ENCODE results near the gene BCL7C.

The BCL7C gene

DNA sequence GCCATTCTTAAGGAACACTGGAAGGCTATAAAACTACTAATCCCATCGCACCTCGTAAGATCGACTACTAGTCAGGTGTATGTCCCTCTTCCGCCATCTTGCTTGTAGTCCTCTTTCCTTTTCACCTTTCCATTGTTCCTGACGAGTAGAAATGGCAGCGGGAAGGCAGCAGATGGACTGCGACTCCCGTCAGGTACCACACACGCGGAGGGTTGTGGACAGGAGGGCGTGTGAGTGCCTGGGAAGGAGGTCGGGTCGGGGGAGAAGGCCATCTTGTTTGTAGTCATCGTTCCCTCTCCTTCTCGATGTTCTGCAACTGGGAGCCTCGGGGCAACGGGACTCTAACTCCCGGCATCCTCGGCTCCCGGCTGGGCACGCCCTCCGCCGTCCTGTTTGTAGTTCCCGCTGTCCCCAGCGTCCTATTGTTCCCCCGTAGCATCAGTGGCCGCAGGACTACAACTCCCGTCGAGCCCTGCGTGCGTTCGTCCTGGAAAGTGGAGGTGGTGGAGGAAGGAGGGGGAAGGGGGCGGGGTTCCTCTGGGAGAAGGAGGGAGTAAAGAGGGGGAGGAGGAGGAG is 29.2 kb upstream of the BCL7C start:
- peak; percentile 94 to 95 for DNase-seq (ENCODE audit: low read depth in 2 of 2)

- peak; percentile 100 for DNase-seq (ENCODE audit: low read depth in 2 of 2)
Observed at GRCh38 chr16:30922420-30922959, 28.6 kb upstream of the BCL7C start.

DNA sequence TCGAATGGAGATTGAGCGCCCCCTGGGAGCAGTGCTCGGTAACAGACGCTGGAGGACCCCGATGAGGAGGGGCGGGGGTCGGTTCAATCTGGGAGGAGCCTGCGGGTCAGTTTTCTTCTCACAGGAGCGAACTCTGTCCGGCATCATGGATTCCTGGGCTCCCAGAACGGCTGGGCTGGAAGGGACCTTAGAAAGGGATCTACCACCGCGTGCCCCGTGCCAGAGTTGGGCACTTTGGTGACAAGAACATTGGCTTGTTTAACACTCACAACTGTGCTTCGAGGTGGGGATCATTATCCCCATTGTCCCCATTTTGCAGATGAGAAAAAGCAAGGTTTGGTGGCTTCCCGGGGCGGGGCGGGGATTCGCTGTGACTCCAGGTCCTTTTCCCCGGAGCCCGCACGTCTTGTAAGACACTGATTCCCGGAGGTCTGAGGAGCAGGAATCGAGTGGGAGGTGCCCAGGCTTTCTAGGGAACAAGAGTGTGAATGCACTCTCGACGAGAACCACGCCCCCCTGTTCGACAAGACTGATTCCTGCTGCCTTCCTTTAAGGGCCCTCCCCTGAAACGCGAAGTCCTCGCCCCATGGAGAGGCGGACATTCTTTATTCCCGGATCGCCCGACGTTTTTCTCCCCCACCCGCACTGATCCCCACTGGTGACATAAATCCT is 28.0 kb upstream of the BCL7C start:
- DNase-seq (ENCODE audit: low read depth in 2 of 2) = peak; percentile 79 to 82

DNA sequence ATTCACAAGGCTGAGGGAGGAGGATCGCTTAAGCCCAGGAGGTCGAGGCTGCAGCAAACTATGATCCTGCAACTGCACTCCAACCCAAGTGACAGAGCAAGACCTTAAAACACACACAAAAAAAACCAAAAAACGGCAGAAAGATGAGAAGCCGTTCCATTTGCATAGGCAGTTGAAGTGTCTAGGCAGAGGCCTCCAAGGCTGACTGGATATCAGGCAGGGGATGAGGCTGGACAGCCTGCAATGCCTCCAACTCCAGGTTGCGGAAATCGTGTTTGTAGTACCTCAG is 27.5 kb upstream of the BCL7C start:
- DNase-seq (ENCODE audit: low read depth in 2 of 2) = no peak

DNA sequence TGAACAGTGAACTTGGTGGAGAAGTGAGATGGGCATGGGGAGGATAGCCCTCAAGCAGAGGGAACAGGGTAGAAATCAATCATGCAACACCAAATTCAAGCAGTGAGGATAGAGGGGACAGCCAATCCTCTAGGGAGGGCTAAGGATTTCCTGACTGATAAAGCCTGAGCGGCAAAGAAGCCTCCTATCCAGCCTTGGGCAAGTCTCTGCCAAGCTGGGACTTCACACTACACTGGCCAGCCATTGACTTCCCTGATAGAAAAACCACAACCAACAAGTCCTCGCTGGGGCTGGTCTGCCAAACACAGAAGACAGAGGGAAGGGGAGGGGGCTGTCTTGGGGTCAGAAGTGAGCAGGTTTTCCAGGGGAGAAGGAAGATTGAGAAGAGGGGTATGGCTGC is 27.0 kb upstream of the BCL7C start:
- no peak for DNase-seq (ENCODE audit: low read depth in 2 of 2)

GRCh38 chr16:30918614-30919013 is 24.7 kb upstream of the BCL7C start:
- DNase-seq (ENCODE audit: low read depth in 2 of 2) = no peak

DNA sequence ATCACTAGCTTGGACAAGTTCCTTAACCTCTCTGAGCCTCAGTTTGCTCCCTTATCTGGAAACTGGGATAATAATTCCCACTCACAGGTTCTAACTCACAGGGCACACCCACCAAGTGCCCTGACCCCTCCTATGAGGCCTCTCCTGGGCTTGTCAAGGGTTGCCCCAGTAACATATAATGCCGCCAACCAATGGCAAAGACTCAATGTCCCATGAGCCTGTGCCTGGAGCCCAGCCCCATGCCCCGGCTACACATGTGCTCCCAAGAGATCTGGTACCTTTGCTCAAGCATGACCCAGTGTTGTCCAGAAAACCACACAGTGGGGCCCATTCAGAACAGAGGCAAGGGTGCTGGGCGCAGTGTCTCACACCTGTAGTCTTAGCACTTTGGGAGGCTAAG is 21.0 kb upstream of the BCL7C start:
- no peak for DNase-seq (ENCODE audit: low read depth in 2 of 2)

DNA sequence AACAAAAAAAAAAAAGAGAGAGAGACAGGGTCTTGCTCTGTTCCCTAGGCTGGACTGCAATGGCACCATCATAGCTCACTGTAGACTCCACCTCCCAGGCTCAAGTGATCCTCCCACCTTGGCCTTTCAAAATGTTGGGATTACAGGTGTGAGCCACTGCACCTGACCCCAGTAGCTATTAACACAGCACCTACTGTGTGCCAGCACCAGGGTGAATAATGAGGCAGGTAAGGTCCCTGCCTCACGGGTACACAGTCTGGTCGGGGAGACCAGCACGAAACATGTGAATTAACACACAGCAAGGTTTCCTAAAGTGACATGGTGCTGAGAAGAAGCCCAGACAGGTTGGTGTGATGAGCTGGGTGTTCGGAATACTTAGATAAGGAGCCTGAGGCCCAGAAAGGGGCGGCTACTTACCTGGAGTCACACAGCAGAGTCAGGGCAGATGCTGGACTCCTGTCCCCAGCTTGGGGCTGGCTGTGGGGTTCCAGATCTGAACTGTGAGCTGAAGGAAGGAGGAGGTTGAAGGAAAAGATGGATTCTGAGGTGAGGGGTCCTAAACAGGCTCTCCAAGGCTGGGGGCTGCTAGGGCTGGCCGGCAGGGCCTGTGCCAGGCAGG is 19.0 kb upstream of the BCL7C start:
- no peak for DNase-seq (ENCODE audit: low read depth in 2 of 2)

DNA sequence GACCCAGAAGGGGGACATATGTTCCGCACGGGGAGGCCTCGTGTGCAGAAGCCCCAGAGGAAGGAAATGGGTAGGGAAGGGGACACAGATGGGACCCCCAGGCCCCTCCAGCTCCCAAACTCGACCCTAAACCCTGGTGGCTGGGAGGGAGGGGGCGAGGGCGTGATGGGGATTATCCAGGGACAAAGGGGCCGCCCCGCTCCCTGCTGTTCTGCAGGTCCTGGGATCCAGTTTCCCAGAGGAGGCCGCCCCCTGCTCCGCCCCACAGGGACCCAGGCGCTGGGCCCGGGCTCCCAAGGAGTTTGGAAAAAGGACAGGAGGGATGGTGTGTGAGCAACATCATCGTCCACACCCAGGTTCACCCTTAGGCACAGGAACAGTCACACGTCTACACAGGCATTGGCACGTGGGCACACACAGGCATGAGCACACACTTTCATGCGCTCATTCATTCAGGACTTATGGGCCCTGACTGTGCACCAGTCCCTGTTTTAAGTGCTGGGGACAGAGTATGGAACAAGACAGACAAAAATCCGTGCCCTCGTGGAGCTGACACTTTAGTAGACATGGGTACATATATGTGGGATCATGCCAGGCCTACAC is 16.7 kb upstream of the BCL7C start:
- DNase-seq (ENCODE audit: low read depth in 2 of 2) = no peak

DNA sequence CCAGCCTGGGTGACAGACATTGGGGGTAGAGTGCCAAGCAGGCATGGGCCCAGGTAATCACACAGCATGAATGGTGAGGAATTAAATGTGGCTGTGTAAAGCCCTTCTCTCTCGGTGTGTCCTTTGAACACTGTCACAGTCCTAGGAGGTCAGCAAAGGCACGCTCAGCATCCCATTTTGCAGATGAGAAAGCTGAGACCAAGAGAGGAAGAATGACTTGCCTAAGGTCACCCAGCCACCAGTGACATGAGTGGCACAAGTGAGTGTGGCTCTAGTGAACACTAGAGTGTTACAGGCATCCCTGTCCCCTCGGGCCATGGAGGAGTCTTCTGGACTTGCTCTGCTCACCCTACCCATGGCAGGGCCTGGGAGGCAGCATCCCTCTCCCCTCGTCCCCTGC is 13.2 kb upstream of the BCL7C start:
- DNase-seq (ENCODE audit: low read depth in 2 of 2) = no peak

GRCh38 chr16:30904114-30904780 is 10.4 kb upstream of the BCL7C start:
- no peak for DNase-seq (ENCODE audit: low read depth in 2 of 2)

- DNase-seq (ENCODE audit: low read depth in 2 of 2) = no peak
Observed at GRCh38 chr16:30903596-30903995, 9.7 kb upstream of the BCL7C start.

- DNase-seq (ENCODE audit: low read depth in 2 of 2) = no peak
Observed at GRCh38 chr16:30903002-30903401, 9.1 kb upstream of the BCL7C start.

DNA sequence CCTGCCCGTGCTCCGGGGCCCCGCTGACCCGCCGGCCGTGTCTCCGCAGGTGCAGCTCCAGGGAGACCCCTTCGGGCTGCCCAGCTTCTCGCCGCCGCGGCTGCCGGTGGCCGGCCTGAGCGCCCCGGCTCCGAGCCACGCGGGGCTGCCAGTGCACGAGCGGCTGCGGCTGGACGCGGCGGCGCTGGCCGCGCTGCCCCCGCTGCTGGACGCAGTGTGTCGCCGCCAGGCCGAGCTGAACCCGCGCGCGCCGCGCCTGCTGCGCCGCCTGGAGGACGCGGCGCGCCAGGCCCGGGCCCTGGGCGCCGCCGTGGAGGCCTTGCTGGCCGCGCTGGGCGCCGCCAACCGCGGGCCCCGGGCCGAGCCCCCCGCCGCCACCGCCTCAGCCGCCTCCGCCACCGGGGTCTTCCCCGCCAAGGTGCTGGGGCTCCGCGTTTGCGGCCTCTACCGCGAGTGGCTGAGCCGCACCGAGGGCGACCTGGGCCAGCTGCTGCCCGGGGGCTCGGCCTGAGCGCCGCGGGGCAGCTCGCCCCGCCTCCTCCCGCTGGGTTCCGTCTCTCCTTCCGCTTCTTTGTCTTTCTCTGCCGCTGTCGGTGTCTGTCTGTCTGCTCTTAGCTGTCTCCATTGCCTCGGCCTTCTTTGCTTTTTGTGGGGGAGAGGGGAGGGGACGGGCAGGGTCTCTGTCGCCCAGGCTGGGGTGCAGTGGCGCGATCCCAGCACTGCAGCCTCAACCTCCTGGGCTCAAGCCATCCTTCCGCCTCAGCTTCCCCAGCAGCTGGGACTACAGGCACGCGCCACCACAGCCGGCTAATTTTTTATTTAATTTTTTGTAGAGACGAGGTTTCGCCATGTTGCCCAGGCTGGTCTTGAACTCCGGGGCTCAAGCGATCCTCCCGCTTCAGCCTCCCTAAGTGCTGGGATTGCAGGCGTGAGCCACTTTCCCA is 8.4 kb upstream of the BCL7C start:
- peak in 1 of 2 donors; percentile 41 for DNase-seq (ENCODE audit: low read depth in 2 of 2)

DNA sequence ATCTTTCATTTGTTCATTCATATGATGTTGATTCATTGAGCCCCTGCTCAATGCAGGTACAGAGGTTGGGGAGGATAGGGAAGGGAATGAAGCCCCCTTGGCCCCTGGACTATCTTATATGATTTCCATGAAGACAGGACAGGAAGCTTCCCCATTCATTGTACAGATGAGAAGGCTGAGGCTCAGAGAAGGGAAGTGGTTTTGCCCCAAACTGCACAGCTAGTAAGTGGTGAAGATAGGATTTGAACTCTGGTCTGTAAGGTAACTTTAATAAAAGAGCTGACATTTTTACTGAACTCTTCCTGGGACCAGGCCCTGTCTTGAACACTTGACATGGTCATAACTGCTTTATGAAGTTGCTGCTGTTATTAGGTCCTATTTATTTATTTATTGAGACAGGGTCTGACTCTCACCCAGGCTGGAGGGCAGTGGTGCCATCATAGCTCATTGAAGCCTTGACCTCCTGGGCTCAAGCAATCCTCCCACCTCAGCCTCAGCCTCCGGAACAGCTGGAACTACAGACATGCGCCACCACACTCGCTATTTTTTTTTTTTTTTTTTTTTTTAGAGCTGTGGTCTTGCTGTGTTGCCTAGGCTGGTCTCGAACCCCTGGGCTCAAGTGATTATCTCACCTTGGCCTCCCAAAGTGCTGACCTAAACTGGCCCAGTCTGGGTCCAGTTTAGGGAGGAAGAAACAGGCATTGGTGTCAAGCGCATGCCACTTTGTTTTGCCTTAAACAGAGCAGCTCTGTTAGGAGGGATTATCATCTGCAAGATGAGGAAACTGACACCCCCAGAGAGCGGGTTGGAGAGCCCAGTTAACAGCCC is 7.5 kb upstream of the BCL7C start:
- DNase-seq (ENCODE audit: low read depth in 2 of 2) = no peak

- DNase-seq (ENCODE audit: low read depth in 2 of 2) = no peak
Observed at GRCh38 chr16:30900588-30900987, 6.7 kb upstream of the BCL7C start.

DNA sequence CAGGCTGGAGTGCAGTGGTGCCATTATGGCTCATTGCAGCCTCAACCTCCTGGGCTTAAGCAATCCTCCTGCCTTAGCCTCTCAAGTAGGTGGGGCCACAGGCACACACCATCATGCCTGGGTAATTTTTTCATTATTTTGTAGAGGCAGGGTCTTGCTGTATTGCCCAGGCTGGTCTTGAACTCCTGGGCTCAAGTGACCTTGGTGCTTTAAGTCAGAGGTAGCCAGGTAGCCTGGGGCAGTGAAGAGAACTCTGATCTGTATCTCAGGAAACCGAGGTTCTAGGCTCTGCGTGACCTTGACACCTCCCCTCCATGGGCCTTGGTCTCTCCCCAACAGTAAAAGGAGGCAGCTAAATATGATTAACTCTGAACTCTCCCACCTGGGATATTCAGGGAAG is 5.9 kb upstream of the BCL7C start:
- DNase-seq (ENCODE audit: low read depth in 2 of 2) = no peak

GRCh38 chr16:30896889-30897733 is 3.2 kb upstream of the BCL7C start:
- DNase-seq (ENCODE audit: low read depth in 2 of 2) = peak; percentile 60 to 73

GRCh38 chr16:30896261-30896888 is 2.5 kb upstream of the BCL7C start, which contains the start of gene CTF1:
TSS of gene CTF1 (plus strand) at chr16:30896614. CDS start at chr16:30896644, 30 bp downstream.
- DNase-seq (ENCODE audit: low read depth in 2 of 2) = no peak

All from stimulated activated CD8-positive, alpha-beta memory T cell treated with anti-CD3 and anti-CD28 coated beads, Interleukin-7, amount 100 ng/mL, for 4 hours (primary cell).